GM18507 (cell line): Measurements from ENCODE around the gene PDE1C.

Experiments
- DNase-seq: peaks from one replicate; pipeline ENCODE4 v3.0.0; 2011; ENCODE audit warnings: low read depth; ENCODE audit not compliant: insufficient read length; ENCODE audit errors: extremely low spot score
- FAIRE-seq: peaks from 2 replicates; lab custom pipeline; 2011; peaks lifted over from hg19 to GRCh38; lab: Jason Lieb, UNC

PDE1C gene

DNA sequence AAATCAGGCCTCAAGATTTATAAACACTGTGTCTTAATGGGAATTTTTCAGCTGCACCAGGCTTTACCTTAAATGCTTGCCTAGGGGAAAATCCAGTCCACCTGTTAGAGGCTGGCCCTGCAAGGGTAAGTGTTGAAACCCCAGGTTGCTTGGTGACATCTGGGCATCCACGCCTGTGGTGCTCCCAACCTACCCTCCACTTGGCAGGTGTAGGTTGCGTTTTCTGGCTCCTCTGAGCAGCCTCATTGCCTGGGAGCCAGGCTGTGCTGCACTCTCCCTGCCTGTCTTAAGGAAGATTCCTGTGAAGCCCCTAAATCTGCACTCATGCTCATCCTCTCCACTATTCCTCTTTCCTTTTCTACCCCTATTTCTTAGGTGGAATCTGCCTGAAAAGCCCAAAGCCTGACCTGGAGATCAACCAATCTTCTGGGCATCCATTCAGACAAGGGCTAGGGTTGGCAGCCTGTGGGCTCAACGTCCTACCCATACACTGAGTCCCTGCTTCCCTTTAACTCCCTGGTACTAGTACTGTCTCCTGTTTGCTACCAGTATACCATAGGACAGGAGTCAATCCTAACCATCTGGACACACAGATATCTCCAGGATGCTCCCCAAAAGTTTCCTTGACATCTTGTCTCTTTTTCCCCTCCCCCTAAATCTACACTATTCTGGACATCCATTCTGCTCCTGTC lies 150.4 kb downstream of the PDE1C start:
- DNase-seq: no peak

DNA sequence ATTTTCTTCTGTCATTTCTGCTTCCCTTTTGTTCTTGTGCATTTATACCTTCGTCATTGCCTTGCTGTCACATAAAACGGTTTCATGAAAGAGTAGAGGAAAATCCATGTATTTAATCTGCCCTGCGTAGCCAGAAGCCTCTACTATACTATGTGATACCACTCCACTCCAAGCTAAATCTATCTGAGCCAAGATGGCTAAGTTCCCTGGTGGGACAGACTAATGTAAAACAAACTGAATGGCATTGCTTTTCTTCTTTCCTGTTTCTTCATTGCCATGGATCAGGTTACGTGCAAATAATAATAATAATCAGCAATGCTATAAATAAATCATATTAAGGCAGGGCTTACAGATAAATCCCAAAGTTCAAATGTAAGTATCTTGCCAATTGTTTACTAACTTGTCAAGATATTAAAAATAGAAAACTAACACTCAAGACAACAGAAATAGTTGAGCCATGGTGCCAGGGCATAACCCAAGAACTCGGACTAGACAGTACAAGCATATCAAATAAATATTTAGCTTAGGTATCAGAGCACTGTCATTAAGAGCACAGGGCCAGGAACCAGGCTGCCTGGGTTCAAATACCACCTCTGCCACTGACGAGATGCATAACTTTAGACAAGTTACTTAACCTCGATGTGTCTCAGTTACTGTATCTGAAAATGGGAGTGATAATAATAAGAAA lies 151.4 kb downstream of the PDE1C start:
- FAIRE-seq (no peak), DNase-seq (no peak)

More for the DNA sequence above, 150.4 kb downstream of the PDE1C start:
- FAIRE-seq: no peak

DNA sequence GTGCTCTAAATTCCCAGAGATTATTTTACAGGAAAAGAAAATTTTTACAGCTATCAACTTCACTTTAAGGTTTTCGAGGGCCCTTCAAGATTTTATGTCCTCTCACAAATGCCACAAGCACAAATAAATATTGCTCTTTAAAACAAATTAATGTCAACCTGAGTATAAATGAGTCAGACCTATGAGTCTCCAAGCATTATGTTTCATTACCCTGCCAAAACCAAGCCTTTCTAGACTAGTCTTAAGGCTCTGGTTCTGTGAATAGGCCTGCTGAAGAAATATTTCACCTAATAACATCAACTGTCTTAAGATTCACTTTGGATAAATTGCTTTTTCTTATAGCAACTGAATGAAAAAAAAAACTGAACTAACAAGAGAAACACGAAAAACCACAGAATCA lies 153.0 kb downstream of the PDE1C start:
- DNase-seq (no peak), FAIRE-seq (no peak)

DNA sequence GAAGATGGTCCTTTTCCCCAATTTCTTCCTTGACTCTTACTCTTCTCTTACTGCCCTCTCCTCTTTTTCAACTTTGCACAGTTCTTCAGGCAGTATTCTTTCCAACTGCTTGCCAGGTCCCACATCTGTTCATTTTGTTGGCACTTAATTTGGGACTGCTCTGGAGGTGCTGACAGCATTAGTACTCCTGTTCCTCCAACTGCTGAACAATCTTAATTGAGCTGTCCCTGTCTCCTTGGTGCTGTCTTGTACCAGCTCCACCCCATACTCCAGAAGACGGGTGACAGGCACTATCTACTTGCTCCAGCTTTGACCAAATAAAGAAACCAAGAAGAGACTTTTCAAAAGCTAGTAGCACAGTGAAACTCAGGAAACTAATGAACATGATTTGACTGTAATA lies 160.0 kb downstream of the PDE1C start:
- FAIRE-seq: no peak

DNA sequence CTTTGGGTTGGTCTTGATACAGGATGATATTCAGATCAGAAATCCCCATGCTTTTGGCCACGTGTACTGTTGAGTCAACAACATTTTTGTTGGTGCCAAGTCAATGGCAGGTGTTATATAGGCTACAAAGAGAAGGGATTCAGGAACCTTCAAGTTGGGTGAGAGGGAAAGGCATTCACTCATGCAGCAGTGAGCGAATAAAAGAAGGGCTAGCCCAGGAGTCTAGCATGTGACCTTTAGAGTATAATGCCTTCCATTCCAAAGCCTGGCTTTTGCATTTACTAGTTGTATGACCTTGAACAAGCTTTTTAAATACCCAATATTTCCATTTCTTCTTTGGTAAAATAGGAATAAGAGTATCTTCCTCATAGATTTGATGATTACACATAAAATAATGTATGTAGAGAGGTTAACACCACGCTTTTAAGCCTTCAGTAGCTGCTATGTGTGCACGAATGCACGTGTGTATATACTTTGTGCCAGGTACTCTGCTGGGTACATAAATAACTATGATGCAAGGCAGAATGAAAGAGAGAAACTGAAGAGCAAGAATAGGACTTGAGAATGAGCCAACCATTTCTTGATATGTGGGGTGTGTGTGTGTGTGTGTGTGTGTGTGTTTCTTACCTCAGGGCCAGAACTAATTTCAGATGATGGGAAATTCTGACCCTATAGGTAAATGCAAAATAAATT lies 163.6 kb downstream of the PDE1C start:
- no peak for FAIRE-seq
- DNase-seq: no peak

More for the DNA sequence above, 160.0 kb downstream of the PDE1C start:
- no peak for DNase-seq

DNA sequence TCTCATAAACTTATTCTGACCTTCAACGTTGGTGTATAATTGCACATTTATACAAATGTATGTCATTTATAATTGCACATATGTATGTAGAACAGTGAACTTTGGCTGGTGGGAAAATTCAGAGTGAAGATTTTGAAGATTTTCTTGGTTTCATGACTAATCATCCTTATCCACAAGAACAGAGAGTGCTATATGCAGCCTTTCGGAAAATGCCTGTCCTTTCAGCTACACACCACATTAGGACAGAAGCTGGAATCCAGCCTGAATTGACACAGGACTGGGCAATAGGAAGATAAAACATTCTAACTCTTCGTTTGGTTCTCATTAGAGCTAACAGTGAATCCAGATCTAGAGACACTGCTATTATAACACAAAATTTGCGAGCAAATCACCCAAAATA lies 166.2 kb downstream of the PDE1C start:
- FAIRE-seq (no peak), DNase-seq (no peak)

DNA sequence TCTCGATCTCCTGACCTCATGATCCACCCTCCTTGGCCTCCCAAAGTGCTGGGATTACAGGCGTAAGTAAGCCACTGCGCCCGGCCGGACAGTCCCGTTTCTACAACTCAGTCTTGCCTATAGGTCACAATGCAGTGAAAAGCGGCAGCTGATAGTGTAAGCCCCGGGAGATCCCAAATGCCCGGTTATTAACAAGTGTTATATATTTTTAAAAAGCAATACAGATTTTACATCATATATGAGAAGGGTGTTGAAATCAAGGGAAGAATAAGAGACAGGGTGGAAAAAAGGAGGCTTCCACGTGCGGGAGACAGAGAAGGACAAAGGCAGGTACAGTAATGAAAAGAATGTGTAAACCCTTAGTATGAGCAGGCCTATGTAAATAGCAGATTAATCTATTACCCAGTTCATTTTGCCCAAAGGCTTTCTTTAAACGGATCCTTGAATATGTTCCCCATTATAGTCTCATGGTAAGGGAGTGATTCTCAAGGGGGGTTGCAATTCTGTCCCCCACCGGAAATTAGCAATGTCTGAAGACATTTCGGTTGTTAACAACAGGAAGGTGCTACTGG lies 170.8 kb downstream of the PDE1C start:
- no peak for FAIRE-seq

DNA sequence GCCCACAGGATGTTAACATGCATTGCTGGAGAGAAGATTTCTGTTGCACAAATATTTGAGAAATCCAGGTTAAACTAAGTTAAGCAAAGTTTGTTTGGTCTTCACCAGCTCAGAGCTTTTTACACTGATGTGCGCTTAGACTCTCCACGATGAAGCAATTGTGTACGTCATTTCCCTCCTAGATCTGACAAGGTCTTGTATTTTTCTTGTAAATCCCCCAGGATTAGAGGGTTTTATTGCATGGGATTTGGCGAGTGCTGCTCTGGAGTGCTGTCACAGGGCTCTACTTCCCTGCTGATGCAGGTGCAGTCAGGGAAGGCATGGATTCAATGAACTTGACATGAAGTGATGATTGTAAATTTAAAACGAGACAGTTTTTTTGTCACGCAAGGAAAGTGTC lies 173.3 kb downstream of the PDE1C start:
- FAIRE-seq: no peak
- no peak for DNase-seq

More for the DNA sequence above, 170.8 kb downstream of the PDE1C start:
- no peak for DNase-seq

DNA sequence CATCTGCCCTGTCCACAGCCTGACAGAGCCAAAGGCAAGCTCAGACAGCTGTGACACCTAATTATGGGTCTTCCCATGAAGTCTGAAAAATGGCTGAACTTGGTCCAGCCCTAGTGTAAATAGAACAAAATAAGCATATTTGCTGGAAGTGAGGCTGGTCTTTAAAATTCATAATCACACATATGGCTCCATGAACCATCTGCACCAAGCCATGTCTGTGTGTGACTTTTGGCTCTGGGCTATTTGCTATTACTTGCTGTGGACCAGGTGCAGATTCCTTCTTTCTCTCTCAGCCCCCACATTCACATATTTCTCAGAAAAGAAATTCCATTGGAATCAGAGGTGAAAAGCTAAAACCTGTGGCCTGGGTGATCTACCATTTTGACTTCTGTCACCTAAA lies 175.9 kb downstream of the PDE1C start:
- FAIRE-seq (no peak), DNase-seq (no peak)

DNA sequence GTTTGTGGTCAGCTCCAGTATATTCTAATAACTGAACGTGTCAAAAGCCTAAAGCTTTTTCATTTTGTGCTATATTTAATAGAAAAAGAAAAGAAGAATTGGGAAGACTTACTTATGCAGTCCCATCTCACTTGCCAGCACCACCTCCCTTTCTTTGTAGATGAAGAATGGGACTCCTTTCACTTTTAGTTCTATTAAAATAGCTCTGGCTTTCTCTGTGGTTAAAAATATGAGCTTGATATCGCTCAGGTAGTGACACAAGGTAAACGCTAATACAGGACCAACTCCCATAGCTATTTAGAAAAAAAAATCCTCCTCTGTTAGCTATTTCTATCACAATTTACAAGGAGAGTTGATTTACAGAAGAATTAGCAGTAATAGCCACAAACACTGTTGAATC lies 176.8 kb downstream of the PDE1C start:
- FAIRE-seq: no peak
- no peak for DNase-seq

DNA sequence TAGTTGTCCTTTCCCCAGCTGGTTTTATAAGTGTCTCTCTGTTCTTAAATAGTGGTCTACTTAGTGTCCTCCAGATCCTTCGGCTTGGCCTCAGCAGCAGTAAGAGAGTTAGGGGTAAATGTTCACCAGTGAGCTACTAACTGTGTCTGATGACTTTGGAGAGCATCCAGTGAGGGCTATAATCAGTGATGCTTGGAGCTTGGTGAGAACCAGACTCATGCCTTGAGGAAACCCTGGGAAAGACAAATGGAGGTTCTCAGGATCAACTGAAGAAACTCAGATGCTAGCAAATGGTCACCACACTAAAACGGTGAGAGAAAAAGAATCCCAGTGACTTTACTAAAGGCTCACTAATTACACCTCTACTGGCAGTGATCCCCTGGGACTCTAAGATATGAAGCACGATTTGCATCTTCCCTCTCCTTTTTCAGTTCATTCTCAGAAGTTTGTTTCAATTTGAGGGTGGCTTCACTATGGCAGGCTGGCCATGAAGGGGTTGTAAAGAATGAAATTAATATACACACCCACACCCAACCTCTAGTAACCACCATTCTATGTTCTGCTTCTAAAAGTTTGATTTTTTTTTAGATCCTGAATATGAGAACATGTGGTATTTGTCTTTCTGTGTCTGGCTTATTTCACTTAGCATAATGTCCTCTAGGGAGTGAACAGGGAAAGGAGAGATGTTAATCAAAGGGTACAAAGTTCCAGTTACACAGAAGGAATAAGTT lies 177.9 kb downstream of the PDE1C start:
- no peak for DNase-seq
- FAIRE-seq: peak; percentile 88

DNA sequence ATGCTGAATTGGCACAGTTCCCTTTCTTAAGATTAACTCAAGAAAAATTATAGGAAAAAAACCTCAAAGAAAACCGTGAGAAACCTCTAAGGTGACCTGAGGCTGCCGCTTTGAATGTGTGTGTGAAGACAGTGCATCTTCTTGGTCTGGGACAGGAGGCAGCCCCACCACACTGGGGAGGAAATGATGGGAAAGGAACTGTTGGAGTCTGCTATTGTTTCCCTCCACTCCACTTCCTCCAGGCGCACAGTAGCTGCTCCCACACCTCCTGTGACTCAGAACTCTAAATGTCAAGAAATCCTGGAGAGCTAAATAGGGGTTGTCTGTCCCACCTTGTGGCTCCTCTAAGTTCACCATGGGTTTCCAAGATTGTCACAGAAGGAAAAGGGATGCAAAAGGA lies 179.4 kb downstream of the PDE1C start:
- DNase-seq: no peak
- FAIRE-seq: no peak

DNA sequence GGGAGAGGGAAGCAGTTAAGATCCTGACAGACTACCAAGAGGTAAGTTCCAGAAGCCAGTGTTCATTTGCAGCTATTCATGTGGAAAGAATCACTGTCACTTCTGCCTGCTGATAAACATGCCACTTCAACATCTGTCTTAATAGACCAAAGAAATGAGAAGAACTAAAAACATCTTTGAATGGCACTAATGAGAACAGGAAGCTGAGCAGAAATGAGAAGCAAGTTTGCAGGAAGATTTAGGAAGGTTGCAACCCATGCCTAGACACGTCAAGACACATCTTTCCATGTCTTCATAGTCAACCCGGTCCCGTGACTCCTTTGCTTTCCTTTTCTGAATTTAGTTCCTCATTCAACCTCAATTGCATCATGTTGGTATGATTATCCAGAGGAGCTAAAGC lies 180.0 kb downstream of the PDE1C start:
- FAIRE-seq (peak; percentile 35), DNase-seq (no peak)

DNA sequence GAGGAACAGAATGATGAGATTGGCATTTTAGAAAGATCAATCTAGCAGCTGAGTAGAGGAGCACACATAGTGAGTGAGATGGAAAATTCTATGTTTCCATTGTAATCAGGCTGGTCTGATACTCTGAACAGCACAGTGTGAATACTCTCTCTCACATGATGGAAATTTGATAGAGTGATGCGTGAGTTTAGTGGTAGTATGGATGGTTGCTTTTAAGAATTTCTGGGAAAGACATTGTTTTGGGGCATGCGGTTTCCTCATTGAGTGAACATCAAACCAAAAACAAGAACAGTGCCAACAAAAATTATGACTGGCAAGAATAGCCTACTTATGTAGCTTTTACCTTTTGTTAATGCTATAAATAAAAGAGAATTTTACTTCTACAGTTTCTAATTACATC lies 183.2 kb downstream of the PDE1C start:
- DNase-seq (no peak), FAIRE-seq (no peak)

DNA sequence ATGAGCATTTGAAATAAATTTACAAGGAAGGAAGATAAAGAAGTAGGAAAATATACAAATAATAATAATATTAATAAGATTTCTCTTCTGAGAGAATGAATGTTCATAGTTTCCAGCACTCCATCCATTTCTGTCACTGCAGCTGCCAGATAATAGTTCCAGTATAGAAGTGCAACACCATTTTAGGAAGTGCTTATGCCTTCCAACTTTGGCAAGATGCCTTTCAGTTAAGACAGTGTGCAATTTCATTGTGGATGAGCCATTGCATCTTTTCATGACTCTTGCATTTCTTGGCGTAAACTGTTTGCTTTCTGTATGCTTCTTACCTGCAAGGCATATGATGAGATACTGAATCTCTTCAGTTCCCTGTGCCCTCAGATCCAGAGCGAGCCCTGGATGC lies 185.0 kb downstream of the PDE1C start:
- DNase-seq (no peak), FAIRE-seq (no peak)

DNA sequence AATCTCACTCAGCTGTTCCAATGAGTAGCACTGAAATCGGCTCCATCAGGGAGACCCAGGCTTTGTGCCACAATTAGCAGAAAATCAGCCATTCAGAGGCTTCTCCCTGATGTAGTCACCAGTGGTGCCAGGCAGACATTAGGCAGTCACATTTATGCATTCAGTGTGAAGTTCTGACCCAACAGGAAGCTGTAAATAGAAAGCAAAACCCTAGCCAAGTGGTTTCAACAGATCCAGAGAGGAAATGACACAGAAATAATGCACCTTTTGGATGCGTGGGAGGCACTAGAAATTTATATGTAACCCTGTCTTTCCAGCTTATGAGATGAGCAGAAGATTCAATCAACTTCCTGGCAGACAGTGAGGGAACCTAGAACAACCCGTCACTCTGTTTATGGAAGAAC lies 186.4 kb downstream of the PDE1C start:
- DNase-seq (no peak), FAIRE-seq (peak; percentile 68)

DNA sequence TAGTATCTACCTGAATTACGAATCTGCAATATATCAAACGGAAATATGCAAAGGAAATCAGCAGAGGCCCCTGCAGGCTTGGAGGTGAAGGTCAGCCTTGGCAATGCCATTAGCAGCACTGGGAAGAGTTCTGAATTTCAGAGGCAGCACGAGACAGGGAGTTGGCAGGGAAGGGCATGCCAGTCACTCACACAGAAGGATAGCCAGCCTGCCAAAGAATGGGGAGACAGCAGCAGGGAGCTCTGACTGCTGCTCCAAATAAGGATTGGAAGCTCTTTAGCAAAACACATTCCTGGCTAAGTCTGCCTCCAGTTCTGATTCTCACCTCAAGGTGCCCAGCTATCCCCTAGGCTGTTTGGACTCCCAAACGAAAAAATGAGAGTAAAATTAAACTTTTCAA lies 188.0 kb downstream of the PDE1C start:
- DNase-seq (no peak), FAIRE-seq (no peak)

DNA sequence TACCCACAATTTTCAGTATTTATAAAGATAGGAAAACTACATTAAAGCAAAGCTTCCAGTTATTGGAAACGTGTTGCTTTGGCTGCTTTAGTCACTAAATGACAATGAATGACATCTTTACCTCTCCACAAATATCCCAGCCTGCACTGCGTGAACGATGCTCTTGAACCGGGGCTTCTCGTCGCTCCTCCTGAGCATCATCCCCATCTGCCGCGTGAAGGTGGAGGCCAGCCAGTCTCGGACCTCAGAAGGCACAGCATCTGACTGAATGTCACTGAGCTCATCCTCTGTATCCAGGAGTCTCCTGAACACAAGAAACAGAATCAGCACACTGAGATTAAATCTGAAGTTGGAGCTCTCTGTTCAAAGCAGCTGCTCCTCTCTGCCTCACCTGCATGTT lies 191.3 kb downstream of the PDE1C start:
- no peak for FAIRE-seq
- no peak for DNase-seq

DNA sequence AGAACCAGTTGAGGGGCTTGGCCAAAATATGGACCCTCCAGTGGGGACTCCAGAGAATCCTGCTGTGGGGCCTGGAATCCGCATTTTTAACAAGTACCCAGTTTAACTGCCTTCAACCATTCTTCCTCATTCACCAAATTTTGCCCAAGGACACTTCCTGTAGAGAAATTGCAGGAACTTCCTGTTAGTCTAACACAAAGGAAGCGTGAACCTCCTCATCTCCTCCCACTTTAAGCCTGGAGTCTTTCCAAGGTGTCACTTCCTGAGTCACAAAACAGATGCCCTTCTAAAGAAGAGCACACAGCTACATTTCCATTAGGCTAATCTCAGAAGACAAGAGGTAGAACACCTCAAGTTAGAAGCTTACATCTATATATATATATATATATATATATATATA lies 194.8 kb downstream of the PDE1C start:
- no peak for FAIRE-seq
- DNase-seq: no peak
